ENCODE results near the gene AVPR1B.

Gene AVPR1B

DNA sequence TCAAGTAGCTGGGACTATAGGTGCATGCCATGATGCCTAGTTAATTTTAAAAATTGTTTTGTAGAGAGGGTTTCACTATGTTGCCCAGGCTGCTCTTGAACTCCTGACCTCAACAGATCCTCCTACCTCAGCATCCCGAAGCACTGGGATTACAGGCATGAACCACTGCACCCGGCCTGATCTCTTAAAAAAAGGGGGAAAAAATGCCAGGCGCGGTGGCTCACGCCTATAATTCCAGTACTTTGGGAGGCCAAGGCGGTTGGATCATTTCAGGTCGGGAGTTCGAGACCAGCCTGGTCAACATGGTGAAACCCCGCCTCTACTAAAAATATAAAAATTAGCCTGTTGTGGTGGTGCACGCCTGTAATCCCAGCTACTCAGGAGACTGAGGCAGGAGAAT lies 13.2 kb downstream of the AVPR1B start:
- Mint-ChIP-seq H3K27ac (no peak overlapping the region), H3K4me3 (no peak overlapping the region), H3K4me1 (no peaks in the 10 kb centered on the region), H3K9me3 (no peaks in the 10 kb centered on the region), H3K36me3 (no peaks in the 10 kb centered on the region)
- ATAC-seq, result no peak
- DNase-seq (ENCODE audit: low spot score in 2 of 2), result peak in 1 of 2 donors; percentile 35

DNA sequence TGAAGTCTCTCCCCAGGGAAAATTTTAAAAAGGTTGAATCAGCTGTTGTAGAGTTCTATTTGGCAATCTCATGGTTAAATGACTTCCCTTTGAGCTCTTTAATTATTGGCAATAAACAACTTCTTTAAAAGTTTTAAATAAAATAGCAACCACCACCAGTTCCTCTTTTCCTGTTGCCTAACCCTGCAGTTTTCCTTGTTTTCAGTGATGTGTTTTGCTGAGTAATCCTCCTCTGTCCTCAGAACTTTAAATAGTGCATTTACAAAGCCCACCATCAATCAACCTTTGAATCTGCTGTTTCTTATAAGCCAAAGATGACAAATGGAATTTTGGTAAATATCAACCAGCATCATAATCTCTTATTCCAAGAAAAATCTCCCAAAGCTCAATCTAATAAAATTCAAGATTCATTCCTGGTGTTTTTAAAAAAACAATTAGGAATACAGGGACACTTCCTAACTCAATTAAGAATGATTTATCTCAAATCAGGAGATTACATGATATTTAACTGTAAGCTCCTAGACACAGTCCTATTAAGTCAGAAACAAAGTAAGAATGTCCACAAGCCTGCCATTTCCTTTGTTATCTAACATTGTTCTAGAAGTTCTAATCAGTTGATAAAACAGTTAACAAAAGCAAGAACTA lies 14.8 kb downstream of the AVPR1B start:
- no peaks in the 10 kb centered on the region for H3K36me3 Mint-ChIP-seq
- H3K27ac Mint-ChIP-seq, result no peak overlapping the region
- ATAC-seq (no peak), DNase-seq (ENCODE audit: low spot score in 2 of 2) (no peak)
- no peaks in the 10 kb centered on the region for H3K4me1 Mint-ChIP-seq
- H3K9me3 Mint-ChIP-seq, result no peaks in the 10 kb centered on the region
- no peak overlapping the region for H3K4me3 Mint-ChIP-seq

DNA sequence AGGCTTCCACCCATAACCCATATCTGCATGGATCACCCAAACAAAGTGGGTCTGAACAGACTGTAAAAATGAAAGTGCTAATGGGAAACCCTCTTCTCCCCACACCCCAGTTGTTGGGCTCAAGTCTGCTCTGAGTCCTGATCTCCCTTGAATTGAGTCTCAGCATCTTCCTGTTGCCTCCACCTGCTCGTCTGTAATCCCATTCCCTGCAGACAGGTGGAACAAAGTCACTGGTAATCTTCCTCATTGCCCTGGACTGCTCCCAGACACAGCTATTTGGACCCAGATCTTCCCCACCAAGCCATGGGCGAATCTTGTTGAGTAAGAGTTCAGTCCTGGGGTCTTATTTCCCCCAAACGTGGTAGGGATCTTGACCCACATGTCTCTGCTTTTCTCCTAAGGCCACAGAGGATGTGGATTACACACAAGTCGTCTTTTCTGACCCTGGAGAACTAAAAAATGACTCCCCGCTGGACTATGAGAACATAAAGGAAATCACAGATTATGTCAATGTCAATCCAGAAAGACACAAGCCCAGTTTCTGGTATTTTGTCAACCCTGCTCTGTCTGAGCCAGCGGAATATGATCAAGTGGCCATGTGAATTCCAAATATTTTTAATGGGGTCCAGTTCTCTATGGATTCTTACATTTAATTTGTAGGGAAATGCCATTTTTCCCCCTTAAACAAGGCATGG lies 15.7 kb downstream of the AVPR1B start:
- peak in 1 of 2 donors; percentile 40 for DNase-seq (ENCODE audit: low spot score in 2 of 2)
- no peak overlapping the region for H3K4me3 Mint-ChIP-seq
- no peaks in the 10 kb centered on the region for H3K4me1 Mint-ChIP-seq
- H3K9me3 Mint-ChIP-seq, result no peaks in the 10 kb centered on the region
- ATAC-seq, result no peak
- no peaks in the 10 kb centered on the region for H3K36me3 Mint-ChIP-seq
- no peak overlapping the region for H3K27ac Mint-ChIP-seq

DNA sequence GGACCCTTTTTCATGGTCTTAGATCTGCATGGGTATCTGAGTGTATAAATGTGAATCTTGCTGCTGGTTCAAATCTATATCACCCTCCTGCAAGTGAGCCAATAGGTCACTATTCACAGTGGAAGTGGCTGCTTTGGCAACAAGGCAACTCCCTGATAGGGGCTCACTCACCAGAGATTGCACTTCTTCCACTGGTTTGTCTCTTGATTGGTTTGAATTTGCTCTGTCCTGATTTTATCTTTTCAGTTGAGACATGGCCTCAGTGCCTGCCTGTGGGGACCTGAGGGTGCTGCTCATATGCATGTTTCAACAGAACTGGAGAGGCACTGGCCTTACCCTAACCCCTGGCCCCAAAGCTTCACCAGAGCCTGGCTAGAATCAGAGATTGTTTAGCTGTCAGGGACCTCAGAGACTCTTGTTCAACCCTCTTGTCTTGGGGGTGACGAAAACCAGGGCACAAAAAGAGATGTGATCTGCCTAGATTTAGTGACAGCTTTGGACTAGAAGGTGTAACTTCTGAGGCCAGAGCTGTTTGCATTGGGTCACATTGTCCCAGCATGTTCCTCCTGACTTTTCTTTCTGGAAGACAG lies 16.9 kb downstream of the AVPR1B start:
- H3K4me3 Mint-ChIP-seq, result no peak overlapping the region
- H3K27ac Mint-ChIP-seq, result no peak overlapping the region
- no peaks in the 10 kb centered on the region for H3K36me3 Mint-ChIP-seq
- DNase-seq (ENCODE audit: low spot score in 2 of 2), result no peak
- no peaks in the 10 kb centered on the region for H3K4me1 Mint-ChIP-seq
- H3K9me3 Mint-ChIP-seq, result no peaks in the 10 kb centered on the region
- no peak for ATAC-seq

DNA sequence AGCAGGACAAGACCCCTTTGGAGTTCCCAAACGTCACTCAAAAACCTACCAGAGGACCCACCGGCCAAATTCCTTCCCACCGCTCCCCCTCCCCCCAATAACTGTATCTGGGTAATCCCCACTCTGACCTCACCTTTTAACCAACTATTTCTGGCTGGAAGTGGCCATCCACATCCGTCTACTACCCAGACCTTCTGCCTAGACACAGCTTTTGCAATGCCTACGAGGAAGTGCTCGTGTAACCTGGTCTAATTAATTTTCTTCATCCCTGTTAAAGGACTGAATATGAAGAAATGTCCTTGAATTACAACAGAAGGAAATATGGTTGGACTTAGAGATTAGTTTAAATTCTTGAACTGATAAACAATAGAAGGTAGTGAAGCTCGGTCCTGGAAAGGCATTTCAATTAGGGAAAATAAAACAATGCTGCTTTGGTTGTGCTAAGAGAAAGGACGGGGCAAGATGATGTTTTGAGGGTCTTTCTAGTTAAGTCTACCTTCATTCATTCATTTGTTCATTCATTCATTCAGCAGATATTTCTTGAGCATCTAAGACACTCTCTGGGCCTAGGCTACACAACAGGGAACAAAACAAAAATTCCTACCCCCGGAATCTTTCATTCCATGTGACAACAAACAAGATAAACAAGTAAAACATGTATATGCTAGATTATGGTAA lies 18.8 kb downstream of the AVPR1B start:
- Mint-ChIP-seq H3K4me1 (no peaks in the 10 kb centered on the region), H3K27ac (no peak overlapping the region), H3K36me3 (no peaks in the 10 kb centered on the region), H3K9me3 (no peaks in the 10 kb centered on the region), H3K4me3 (no peak overlapping the region)
- DNase-seq (ENCODE audit: low spot score in 2 of 2), result no peak
- ATAC-seq, result no peak

DNA sequence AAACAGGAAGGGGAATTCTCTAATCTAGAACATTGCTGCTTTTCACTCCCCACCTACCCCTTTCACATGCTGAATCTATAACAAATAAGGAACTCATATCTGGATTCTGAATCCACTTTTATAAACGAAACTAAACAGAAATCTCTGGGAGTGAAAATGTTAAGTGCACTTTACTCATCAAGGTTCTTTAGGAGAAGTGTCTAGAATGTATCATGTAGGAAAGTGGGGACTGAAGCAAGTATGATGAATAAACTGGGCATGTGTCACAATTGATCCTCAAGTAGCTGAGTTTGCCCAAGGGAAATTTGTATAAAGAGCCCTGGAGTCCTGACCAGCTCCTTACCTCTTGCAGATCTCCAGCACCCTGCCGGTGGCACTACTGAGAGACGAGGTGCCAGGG lies 19.8 kb downstream of the AVPR1B start:
- Mint-ChIP-seq H3K9me3 (no peaks in the 10 kb centered on the region), H3K4me3 (no peak overlapping the region), H3K4me1 (no peaks in the 10 kb centered on the region), H3K27ac (no peak overlapping the region), H3K36me3 (no peaks in the 10 kb centered on the region)
- DNase-seq (ENCODE audit: low spot score in 2 of 2) (no peak), ATAC-seq (no peak)

DNA sequence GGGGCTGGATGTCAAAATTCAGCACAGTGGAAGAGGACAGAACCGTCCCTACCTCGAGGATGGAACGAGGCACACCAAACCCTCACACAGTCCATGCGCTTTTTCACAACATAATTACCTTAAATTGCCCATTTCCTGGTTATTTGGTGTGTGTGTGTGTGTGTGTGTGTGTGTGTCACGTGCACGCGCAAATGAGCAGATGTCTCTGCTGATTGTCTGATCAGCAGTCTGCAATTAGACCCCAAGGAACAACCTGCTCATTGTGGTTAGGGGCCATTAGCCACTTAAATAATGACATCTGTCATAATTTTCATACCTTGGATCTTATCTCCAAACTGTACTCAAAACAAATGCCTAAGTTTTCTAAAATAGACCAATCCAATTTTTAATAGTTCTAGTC lies 23.2 kb downstream of the AVPR1B start:
- Mint-ChIP-seq H3K9me3 (no peaks in the 10 kb centered on the region), H3K4me3 (no peak overlapping the region), H3K4me1 (no peaks in the 10 kb centered on the region), H3K27ac (no peak overlapping the region), H3K36me3 (no peaks in the 10 kb centered on the region)
- ATAC-seq, result no peak
- no peak for DNase-seq (ENCODE audit: low spot score in 2 of 2)

DNA sequence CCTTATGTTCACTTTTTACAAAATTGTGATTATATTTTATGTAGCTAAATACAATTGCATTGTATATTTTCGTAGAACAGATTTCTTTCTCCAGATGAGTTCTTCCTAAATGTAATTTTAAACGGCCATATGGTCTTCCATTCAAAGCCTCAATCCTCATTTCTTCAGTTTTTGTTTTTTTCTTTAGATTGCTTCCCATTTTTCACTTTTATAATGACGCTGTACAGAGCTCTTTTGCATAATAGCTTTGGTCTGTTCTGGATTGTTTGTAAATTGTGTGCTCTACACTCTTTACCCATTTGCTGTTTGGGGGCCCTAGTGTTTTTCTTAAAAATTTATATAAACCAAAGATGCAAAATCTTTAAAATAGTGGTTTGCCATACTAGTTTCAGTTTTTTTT lies 27.8 kb downstream of the AVPR1B start:
- H3K36me3 Mint-ChIP-seq, result no peaks in the 10 kb centered on the region
- no peak for ATAC-seq

DNA sequence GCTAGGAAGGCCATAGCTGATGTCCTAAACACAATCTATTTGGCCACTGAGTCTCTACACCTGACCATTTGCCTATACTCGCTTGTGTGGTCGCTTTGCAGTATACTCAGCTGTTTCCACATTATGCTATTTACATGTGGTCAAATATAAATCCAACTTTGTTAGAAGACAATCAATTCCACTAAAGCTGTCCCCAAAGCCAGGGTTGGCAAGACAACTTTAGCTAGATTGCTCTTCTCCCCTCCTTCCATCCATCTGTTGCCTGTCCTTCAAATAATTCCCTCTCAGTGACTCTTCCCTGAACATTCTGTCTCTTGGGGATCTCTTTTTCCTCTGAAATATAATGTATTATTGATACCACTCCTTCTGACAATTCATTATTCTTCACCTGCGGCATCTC lies 30.1 kb downstream of the AVPR1B start:
- H3K4me3 Mint-ChIP-seq, result no peak overlapping the region
- no peaks in the 10 kb centered on the region for H3K9me3 Mint-ChIP-seq
- no peaks in the 10 kb centered on the region for H3K36me3 Mint-ChIP-seq
- no peak for ATAC-seq
- DNase-seq (ENCODE audit: low spot score in 2 of 2), result no peak
- H3K27ac Mint-ChIP-seq, result no peak overlapping the region
- no peaks in the 10 kb centered on the region for H3K4me1 Mint-ChIP-seq

More for the DNA sequence above, 27.8 kb downstream of the AVPR1B start:
- H3K4me3 Mint-ChIP-seq, result no peak overlapping the region
- H3K27ac Mint-ChIP-seq, result no peak overlapping the region
- H3K9me3 Mint-ChIP-seq, result no peaks in the 10 kb centered on the region
- DNase-seq (ENCODE audit: low spot score in 2 of 2), result no peak
- H3K4me1 Mint-ChIP-seq, result no peaks in the 10 kb centered on the region

DNA sequence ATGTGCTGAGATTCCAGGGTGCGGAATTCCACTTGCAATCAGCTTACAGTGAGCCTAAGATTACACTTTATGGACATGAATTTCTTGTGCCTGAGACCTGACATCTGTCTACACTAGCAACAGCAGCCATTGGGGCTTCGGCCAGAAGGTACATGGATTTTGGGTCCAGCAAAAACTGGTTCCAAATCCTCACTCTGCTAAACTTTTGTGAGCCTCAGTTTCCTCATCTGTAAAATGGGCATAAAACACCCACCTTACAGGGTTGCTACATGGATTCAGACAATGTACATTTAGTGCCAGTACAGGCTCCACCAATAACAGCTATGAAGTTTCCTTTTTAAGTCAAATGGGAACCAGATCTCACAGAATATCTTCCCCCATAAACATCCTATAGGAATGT lies 33.4 kb downstream of the AVPR1B start:
- Mint-ChIP-seq H3K4me1 (peaks cover 17% of the 10 kb centered on the region), H3K36me3 (no peaks in the 10 kb centered on the region), H3K9me3 (no peaks in the 10 kb centered on the region), H3K27ac (no peak overlapping the region), H3K4me3 (no peak overlapping the region)
- no peak for DNase-seq (ENCODE audit: low spot score in 2 of 2)
- ATAC-seq, result no peak

DNA sequence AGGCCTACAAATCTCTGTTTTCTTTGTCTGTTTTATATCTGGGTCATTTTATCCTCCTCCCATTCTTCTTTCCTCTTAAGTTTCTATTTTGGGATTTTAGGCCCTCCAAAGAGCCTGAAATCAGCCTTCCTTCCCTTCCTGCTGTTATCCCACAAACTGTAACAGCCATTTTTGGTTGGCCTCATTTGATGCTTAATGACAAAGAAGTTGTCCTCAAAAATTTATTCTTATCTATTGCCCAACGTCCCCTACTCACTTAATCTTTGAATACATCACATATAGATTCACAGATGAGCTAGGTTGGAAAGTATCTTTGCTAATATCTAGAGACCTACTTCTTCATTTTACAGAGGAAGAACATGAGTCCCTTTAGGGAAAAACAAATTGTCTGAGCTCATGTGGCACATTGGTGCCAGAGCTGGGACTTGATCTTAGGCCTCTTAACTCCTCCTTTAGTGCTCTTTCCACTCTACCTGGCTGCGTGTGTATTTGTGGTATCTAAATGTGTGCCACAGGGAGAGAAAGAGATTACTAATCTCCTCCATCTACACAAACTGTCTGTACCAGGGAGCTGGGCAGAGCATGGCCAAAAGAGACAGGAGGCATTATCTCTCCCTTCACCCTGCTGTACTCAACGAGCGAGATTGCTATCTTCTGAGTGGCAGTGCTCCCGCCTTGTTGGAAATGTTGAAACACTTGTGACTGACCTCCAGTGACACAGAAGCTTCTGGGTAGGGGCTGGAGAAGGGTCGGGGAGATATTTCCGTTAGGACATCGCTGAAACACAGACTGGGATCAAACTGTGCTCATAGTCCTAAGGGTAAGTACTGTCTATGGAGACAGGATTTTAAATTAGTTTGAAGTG lies 34.1 kb downstream of the AVPR1B start:
- no peak overlapping the region for H3K27ac Mint-ChIP-seq
- no peak for DNase-seq (ENCODE audit: low spot score in 2 of 2)
- H3K9me3 Mint-ChIP-seq, result no peaks in the 10 kb centered on the region
- ATAC-seq, result no peak
- H3K36me3 Mint-ChIP-seq, result no peaks in the 10 kb centered on the region
- peaks cover 17% of the 10 kb centered on the region for H3K4me1 Mint-ChIP-seq
- no peak overlapping the region for H3K4me3 Mint-ChIP-seq

DNA sequence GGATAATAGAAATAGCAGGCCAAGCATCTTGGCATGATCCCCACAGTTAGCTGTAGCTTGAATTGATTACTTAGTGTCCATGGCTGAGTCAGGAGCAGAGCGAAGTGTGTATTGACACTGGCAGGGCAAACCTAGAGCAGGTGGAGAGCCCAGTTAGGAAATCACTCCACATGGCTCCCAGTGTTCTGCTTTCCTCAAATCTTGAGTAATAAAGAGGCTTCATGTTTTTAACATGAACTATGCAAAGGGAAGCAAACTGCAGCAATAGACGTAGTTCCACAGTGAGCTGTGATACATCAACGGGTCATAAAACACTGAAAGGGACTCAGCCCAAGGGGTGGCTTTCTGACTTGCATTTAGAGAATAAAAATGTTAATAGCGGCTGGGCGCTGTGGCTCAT lies 35.3 kb downstream of the AVPR1B start:
- Mint-ChIP-seq H3K27ac (no peak overlapping the region), H3K9me3 (no peaks in the 10 kb centered on the region)

DNA sequence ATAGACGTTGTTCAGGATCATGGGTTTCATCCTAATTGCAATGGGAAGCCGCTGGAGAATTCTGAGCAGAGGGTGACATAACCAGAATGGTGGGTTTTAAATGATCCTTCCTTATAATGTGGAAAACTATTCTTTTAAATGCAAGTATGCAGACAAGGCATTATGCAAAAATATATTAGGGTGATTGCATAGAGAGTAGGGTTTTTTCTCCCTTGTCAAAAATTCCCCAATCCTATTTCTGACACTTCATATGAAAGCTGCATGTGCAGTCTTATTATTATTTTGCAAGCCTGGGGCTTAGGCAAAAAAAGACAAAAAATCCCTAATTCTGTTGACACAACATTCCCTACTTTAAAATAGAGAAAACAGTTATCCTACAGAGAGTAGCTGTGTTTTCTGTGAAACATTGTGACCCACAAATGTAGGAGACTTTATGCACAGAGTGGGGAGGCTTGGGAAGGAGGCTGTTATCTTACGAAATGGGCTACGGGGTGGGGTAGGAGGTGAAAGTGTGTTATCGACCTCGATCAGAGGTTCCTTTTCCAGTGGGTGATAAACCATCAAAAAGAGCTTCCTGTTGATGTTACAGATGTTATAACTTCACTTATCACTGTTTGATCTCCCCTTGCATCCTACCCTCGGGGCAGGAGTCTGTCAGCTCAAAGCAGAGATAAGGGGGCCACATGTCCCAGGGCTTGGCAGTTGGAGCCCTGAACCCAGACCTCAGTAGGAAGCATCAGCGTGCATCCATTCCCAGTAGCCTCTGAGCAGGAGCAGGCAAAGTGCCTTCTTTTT lies 37.0 kb downstream of the AVPR1B start:
- H3K9me3 Mint-ChIP-seq, result no peaks in the 10 kb centered on the region
- H3K36me3 Mint-ChIP-seq, result no peaks in the 10 kb centered on the region
- no peak for DNase-seq (ENCODE audit: low spot score in 2 of 2)
- H3K27ac Mint-ChIP-seq, result no peak overlapping the region
- peaks cover 17% of the 10 kb centered on the region for H3K4me1 Mint-ChIP-seq
- no peak for ATAC-seq
- H3K4me3 Mint-ChIP-seq, result no peak overlapping the region

More for the DNA sequence above, 35.3 kb downstream of the AVPR1B start:
- ATAC-seq (no peak), DNase-seq (ENCODE audit: low spot score in 2 of 2) (no peak)
- Mint-ChIP-seq H3K36me3 (no peaks in the 10 kb centered on the region), H3K4me3 (no peak overlapping the region), H3K4me1 (peaks cover 17% of the 10 kb centered on the region)

DNA sequence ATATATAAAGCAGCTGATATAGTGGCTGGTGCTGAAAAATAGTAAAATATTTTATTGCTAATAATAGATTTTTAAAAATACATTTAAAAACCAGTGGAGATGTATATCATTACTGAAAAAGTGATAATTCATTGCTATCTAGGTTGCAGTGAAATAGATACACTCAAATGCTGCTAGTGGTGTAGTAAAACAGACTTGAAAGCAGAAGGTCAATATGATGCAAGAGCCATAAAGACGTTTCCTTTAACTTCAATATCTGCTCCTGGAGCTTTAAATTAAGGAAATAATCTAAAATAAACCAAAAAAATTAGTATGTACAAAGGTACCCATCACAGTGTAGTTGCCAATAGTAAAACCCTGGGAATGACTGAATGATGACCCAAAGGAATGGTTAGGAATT lies 38.1 kb downstream of the AVPR1B start:
- H3K4me3 Mint-ChIP-seq, result no peak overlapping the region
- H3K27ac Mint-ChIP-seq, result no peak overlapping the region
- ATAC-seq (no peak), DNase-seq (ENCODE audit: low spot score in 2 of 2) (no peak)
- no peaks in the 10 kb centered on the region for H3K9me3 Mint-ChIP-seq
- peaks cover 17% of the 10 kb centered on the region for H3K4me1 Mint-ChIP-seq
- no peaks in the 10 kb centered on the region for H3K36me3 Mint-ChIP-seq
